HEK293 (cell line): ENCODE results near the gene RAB6D.
A peak's percentile ranks its signal among the peaks of the same experiment; 100 is the strongest.
"Not testable (repeated sequence)": the region's sequence is repeated elsewhere in the genome, so short reads cannot be mapped to it uniquely, and the experiment has no call there.

ENCODE experiments used
- CTCF ChIA-PET: fragments of 350-600 bp; formaldehyde crosslinking; extraction: SDS; loops from one replicate; lab custom pipeline; 2021; ENCODE audit warnings: antibody characterized with exemption; lab: Yijun Ruan, JAX
- POLR2A ChIA-PET: fragments of 300-600 bp; formaldehyde crosslinking; extraction: SDS; loops from one replicate; lab custom pipeline; 2020; ENCODE audit warnings: antibody characterized with exemption, inconsistent platforms; lab: Yijun Ruan, JAX
- H3K27ac ChIP-seq: fragments of 200-500 bp; sonication (Bioruptor generic); 2 replicates; pipeline ENCODE4 v1.5.1; 2014; ENCODE audit warnings: low read depth, low read length, control low read depth, inconsistent platforms; ENCODE audit errors: extremely low read depth
- H3K36me3 ChIP-seq, 2 experiments: fragments of 200-500 bp in 1 of 2; sonication (Bioruptor generic) in 1 of 2; 1 replicate in 1 of 2; 2 replicates in 1 of 2; pipeline ENCODE4 v1.5.1; 2014 to 2017; ENCODE audit warnings: inconsistent platforms in 2 of 2, low read length in 2 of 2; ENCODE audit not compliant: control insufficient read depth in 2 of 2, insufficient read depth in 1 of 2
- H3K4me1 ChIP-seq: fragments of 200-500 bp; sonication (Bioruptor generic); 2 replicates; pipeline ENCODE4 v1.5.1; 2014; ENCODE audit warnings: mild to moderate bottlenecking, low read length, inconsistent platforms; ENCODE audit not compliant: control insufficient read depth, insufficient read depth
- H3K4me3 ChIP-seq: 2 replicates; pipeline ENCODE4 v1.5.1; 2011; ENCODE audit warnings: low read depth, mild to moderate bottlenecking, control low read depth, low read length, moderate library complexity
- H3K9me3 ChIP-seq: fragments of 200-500 bp; sonication (Bioruptor generic); 2 replicates; pipeline ENCODE4 v1.5.1; 2014; ENCODE audit warnings: low read depth, low read length, inconsistent platforms; ENCODE audit not compliant: control insufficient read depth, insufficient read depth
- SETDB1 ChIP-seq: IDR thresholded peaks from one replicate; pipeline ENCODE4 v1.6.1; 2017; ENCODE audit warnings: mild to moderate bottlenecking, low read length, moderate library complexity, mixed read lengths; ENCODE audit not compliant: insufficient read length
- ZNF366 ChIP-seq: fragments of 450-650 bp; formaldehyde crosslinking; conservative IDR thresholded peaks from 2 replicates; pipeline ENCODE4 v1.5.1; 2016; ENCODE audit warnings: missing biosample characterization, missing genetic modification characterization
- TF ChIP-seq, protein P1 (sequence below): fragments of 450-650 bp; formaldehyde crosslinking; optimal IDR thresholded peaks from 2 replicates; pipeline ENCODE3; 2016; ENCODE audit warnings: missing biosample characterization, mild to moderate bottlenecking, missing genetic modification characterization
- TF ChIP-seq, protein P2 (sequence below): fragments of 450-650 bp; formaldehyde crosslinking; conservative IDR thresholded peaks from 2 replicates; pipeline ENCODE4 v1.5.1; 2016; ENCODE audit warnings: low read depth, missing biosample characterization, missing genetic modification characterization
- TF ChIP-seq, protein P3 (sequence below): fragments of 450-650 bp; formaldehyde crosslinking; IDR thresholded peaks from 2 replicates; pipeline ENCODE4 v1.5.1; 2016; ENCODE audit warnings: missing biosample characterization, missing genetic modification characterization
- TF ChIP-seq, protein P4 (sequence below): fragments of 450-650 bp; formaldehyde crosslinking; IDR thresholded peaks from 2 replicates; pipeline ENCODE4 v1.5.1; 2016; ENCODE audit warnings: missing biosample characterization, missing genetic modification characterization

The RAB6D gene

DNA sequence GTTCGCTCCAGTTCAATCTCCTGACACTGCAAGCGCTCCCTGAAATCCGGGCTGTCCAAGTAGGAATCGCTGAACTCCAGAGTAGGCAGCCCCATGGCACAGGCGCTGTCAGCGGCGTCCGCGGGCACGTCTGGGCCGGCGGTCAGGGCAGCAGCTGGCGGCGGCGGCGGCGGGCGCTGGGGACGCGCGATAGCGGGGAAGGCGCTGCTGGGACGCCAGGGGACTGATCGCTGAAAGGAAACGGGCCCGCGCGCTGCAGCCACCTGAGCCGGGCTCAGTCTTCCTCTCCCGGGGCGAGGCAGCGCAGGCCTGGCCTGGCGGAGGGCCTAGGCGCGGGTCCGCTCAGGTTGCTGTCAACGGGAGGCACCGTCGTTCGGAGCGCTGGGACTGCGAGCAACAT lies 33.0 kb downstream of the RAB6D start:
- CTCF ChIA-PET, H3K4me3 ChIP-seq, H3K36me3 ChIP-seq: not testable (repeated sequence)

DNA sequence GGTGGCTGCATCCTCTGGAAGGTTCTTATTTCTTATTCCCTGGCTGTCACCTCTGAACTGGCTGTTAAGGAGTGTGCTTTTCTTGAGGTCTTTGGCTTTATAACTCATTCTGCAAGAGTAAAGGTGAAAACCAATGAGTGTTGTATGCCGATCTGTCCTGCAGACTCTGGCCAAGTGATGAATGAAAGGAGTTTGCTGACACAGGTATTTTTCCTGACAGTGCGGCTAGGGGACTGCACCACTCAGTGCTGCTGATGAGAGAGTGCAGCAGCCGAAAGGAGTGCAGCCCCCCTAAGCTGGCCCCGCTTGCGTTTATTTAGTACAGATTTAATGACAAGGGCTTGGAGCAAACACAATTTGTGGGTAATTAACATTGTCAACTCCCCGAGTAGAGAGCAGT lies 41.8 kb downstream of the RAB6D start:
- CTCF ChIA-PET: no interaction called here

More for the DNA sequence above, 33.0 kb downstream of the RAB6D start:
- not testable (repeated sequence) for H3K4me1 ChIP-seq
- TF ChIP-seq, protein P1, sequence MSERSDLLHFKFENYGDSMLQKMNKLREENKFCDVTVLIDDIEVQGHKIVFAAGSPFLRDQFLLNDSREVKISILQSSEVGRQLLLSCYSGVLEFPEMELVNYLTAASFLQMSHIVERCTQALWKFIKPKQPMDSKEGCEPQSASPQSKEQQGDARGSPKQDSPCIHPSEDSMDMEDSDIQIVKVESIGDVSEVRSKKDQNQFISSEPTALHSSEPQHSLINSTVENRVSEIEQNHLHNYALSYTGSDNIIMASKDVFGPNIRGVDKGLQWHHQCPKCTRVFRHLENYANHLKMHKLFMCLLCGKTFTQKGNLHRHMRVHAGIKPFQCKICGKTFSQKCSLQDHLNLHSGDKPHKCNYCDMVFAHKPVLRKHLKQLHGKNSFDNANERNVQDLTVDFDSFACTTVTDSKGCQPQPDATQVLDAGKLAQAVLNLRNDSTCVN (tag by site-specific recombination): peak; percentile 31
- TF ChIP-seq, all 188 proteins: peak for 1; not testable (repeated sequence) for 187
- POLR2A ChIA-PET, H3K9me3 ChIP-seq, H3K27ac ChIP-seq: not testable (repeated sequence)

DNA sequence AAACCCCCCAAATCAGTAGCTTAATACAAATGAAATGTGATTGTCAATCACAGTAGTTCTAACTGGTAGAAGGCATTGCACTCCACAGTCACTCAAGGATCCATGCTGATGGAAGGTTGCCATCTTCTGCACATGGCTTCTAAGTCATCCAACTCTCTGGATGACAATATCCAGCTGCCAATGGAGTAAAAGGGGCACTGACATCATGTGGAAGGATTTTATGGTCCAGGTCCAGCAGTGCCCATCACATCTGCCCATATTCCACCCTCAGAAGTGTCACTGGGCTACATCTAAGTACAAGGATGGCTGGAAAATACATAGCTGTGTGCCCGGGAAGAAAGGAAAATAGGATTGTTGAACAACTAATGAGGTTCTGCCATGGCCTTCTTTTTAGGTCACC lies 42.6 kb downstream of the RAB6D start:
- H3K4me1 ChIP-seq, CTCF ChIA-PET, H3K4me3 ChIP-seq, H3K9me3 ChIP-seq, H3K27ac ChIP-seq, POLR2A ChIA-PET, H3K36me3 ChIP-seq: not testable (repeated sequence)

More for the DNA sequence above, 41.8 kb downstream of the RAB6D start:
- TF ChIP-seq ZNF366: no peak
- TF ChIP-seq, protein P2, sequence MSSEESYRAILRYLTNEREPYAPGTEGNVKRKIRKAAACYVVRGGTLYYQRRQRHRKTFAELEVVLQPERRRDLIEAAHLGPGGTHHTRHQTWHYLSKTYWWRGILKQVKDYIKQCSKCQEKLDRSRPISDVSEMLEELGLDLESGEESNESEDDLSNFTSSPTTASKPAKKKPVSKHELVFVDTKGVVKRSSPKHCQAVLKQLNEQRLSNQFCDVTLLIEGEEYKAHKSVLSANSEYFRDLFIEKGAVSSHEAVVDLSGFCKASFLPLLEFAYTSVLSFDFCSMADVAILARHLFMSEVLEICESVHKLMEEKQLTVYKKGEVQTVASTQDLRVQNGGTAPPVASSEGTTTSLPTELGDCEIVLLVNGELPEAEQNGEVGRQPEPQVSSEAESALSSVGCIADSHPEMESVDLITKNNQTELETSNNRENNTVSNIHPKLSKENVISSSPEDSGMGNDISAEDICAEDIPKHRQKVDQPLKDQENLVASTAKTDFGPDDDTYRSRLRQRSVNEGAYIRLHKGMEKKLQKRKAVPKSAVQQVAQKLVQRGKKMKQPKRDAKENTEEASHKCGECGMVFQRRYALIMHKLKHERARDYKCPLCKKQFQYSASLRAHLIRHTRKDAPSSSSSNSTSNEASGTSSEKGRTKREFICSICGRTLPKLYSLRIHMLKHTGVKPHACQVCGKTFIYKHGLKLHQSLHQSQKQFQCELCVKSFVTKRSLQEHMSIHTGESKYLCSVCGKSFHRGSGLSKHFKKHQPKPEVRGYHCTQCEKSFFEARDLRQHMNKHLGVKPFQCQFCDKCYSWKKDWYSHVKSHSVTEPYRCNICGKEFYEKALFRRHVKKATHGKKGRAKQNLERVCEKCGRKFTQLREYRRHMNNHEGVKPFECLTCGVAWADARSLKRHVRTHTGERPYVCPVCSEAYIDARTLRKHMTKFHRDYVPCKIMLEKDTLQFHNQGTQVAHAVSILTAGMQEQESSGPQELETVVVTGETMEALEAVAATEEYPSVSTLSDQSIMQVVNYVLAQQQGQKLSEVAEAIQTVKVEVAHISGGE: no peak
- TF ChIP-seq, protein P3, sequence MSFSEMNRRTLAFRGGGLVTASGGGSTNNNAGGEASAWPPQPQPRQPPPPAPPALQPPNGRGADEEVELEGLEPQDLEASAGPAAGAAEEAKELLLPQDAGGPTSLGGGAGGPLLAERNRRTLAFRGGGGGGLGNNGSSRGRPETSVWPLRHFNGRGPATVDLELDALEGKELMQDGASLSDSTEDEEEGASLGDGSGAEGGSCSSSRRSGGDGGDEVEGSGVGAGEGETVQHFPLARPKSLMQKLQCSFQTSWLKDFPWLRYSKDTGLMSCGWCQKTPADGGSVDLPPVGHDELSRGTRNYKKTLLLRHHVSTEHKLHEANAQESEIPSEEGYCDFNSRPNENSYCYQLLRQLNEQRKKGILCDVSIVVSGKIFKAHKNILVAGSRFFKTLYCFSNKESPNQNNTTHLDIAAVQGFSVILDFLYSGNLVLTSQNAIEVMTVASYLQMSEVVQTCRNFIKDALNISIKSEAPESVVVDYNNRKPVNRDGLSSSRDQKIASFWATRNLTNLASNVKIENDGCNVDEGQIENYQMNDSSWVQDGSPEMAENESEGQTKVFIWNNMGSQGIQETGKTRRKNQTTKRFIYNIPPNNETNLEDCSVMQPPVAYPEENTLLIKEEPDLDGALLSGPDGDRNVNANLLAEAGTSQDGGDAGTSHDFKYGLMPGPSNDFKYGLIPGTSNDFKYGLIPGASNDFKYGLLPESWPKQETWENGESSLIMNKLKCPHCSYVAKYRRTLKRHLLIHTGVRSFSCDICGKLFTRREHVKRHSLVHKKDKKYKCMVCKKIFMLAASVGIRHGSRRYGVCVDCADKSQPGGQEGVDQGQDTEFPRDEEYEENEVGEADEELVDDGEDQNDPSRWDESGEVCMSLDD (tag by site-specific recombination): no peak
- TF ChIP-seq SETDB1: peak; percentile 20
- TF ChIP-seq, protein P4, sequence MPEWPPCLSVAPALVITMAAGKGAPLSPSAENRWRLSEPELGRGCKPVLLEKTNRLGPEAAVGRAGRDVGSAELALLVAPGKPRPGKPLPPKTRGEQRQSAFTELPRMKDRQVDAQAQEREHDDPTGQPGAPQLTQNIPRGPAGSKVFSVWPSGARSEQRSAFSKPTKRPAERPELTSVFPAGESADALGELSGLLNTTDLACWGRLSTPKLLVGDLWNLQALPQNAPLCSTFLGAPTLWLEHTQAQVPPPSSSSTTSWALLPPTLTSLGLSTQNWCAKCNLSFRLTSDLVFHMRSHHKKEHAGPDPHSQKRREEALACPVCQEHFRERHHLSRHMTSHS (tag by site-specific recombination): no peak
- POLR2A ChIA-PET: no interaction called here
- Histone ChIP-seq H3K36me3 (no peaks in the 10 kb centered on the region), H3K9me3 (no peaks in the 10 kb centered on the region), H3K4me1 (no peaks in the 10 kb centered on the region), H3K4me3 (no peak overlapping the region), H3K27ac (no peak overlapping the region)

DNA sequence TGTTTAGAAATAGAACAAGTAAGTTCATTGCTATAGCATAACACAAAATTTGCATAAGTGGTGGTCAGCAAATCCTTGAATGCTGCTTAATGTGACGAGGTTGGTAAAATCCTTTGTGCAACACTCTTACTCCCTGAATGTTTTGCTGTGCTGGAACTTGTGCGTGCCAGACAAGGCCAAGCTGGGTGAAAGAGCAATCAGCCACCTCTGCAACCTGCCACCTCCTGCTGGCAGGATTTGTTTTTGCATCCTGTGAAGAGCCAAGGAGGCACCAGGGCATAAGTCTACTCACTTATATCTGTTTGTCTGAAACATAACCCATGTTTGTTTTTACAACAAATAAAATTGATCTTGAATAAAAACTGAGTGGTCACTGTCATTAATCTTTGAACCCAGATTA lies 53.0 kb downstream of the RAB6D start:
- H3K36me3 ChIP-seq, H3K4me1 ChIP-seq, CTCF ChIA-PET, POLR2A ChIA-PET, H3K4me3 ChIP-seq, H3K27ac ChIP-seq, H3K9me3 ChIP-seq: not testable (repeated sequence)
